Activated B cell treated with CpG ODN at 0.5 μM for 24 hours (primary cell): ENCODE results near the gene BMP5. TPM values are rescaled to one million over a fixed set of nuclear protein-coding genes. Genes with fewer than 3 reads are reported as not detected.

Experiments
- ATAC-seq: fragments of 200-7000 bp; cut with Tn5 transposase; one replicate; pipeline ENCODE4 v1.10.0; 2021; ENCODE audit warnings: low read depth, mild to moderate bottlenecking, moderate library complexity
- CTCF ChIA-PET: fragments of 350-600 bp; sonication (Branson Sonifier 250); formaldehyde crosslinking; loops from one replicate; lab custom pipeline; 2021; ENCODE audit warnings: antibody characterized with exemption; lab: Charles Lee
- POLR2A ChIA-PET: fragments of 350-600 bp; sonication (Branson Sonifier 250); formaldehyde crosslinking; loops from one replicate; lab custom pipeline; 2021; ENCODE audit warnings: antibody characterized with exemption; lab: Charles Lee
- DNase-seq: peaks from one replicate; pipeline ENCODE4 v3.0.0; 2022
- H3K27ac Mint-ChIP-seq: one replicate; pipeline ENCODE4 v1.8.0; 2020; ENCODE audit warnings: mixed read lengths
- H3K27me3 Mint-ChIP-seq: one replicate; pipeline ENCODE4 v1.8.0; 2021; ENCODE audit warnings: mixed read lengths
- H3K36me3 Mint-ChIP-seq: one replicate; pipeline ENCODE4 v1.8.0; 2021; ENCODE audit warnings: low read depth, mixed read lengths
- H3K4me1 Mint-ChIP-seq: one replicate; pipeline ENCODE4 v1.8.0; 2021; ENCODE audit warnings: mixed read lengths
- H3K4me3 Mint-ChIP-seq: one replicate; pipeline ENCODE4 v1.8.0; 2020; ENCODE audit warnings: mild to moderate bottlenecking, mixed read lengths
- H3K9me3 Mint-ChIP-seq: one replicate; pipeline ENCODE4 v1.8.0; 2020; ENCODE audit warnings: mixed read lengths
- intact Hi-C: fragments of 100-400 bp; cut with micrococcal nuclease; formaldehyde crosslinking; loops from one replicate; pipeline ENCODE4 v1.15.1; 2024
- total RNA-seq: library from RNA; stranded (reverse); gene quantifications from 2 replicates; pipeline ENCODE4 v1.2.3, GENCODE V29; 2022
- TF ChIP-seq, protein P1 (sequence below): fragments of 200-600 bp; IDR thresholded peaks from one replicate; pipeline ENCODE4 v1.8.0; 2022; ENCODE audit warnings: antibody characterized with exemption, mild to moderate bottlenecking

BMP5 gene
- total RNA-seq, 1 donor from 2014 or later, result not detected

DNA sequence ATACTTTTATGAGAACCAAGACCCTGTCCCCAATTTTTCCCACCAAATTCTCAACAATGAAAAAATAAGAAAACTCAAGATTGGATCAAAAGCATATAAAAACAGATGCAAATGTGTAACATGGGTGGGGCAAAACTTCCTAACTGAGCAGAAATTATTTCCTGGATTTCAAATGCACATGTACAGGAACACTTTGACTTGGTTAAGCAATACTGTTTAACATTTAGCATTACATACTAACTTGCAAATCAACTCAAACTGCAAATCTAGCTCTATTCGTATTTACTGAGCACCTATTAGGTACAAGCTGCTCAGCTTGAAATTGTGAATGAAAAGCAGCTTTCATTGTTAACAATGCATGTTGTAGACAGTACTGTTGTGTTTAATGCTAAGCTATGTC lies 40.2 kb downstream of the BMP5 start:
- Mint-ChIP-seq H3K4me1 (no peaks in the 10 kb centered on the region), H3K36me3 (no peaks in the 10 kb centered on the region), H3K9me3 (peaks cover 4% of the 10 kb centered on the region), H3K27ac (no peak overlapping the region), H3K4me3 (no peak overlapping the region), H3K27me3 (no peaks in the 10 kb centered on the region)
- DNase-seq (no peak), ATAC-seq (no peak)
- ChIA-PET POLR2A (no interaction called here), CTCF (no interaction called here)
- TF ChIP-seq, protein P1, sequence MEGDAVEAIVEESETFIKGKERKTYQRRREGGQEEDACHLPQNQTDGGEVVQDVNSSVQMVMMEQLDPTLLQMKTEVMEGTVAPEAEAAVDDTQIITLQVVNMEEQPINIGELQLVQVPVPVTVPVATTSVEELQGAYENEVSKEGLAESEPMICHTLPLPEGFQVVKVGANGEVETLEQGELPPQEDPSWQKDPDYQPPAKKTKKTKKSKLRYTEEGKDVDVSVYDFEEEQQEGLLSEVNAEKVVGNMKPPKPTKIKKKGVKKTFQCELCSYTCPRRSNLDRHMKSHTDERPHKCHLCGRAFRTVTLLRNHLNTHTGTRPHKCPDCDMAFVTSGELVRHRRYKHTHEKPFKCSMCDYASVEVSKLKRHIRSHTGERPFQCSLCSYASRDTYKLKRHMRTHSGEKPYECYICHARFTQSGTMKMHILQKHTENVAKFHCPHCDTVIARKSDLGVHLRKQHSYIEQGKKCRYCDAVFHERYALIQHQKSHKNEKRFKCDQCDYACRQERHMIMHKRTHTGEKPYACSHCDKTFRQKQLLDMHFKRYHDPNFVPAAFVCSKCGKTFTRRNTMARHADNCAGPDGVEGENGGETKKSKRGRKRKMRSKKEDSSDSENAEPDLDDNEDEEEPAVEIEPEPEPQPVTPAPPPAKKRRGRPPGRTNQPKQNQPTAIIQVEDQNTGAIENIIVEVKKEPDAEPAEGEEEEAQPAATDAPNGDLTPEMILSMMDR, result no peak
- intact Hi-C loops, result no loop called here

DNA sequence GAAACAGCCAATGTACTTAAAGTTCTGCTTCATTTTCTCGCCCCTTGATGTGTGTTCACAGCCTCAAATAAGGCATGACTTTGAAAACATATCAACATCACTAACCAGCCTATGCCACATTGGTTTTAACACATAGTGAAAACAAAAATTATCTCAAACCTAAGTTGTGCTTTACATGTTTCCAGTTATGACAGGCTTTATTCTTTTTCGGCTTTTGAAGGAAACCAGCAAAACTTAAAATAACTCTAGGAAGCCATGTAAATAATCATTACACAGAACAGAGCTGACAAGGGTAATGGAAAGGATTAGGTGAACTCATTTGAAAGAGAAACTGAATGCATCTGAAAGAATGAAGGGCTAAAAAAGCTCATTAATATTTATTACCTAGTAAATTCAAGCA lies 42.1 kb downstream of the BMP5 start:
- H3K36me3 Mint-ChIP-seq, result no peaks in the 10 kb centered on the region
- H3K9me3 Mint-ChIP-seq, result peaks cover 4% of the 10 kb centered on the region
- intact Hi-C loops, result no loop called here
- CTCF ChIA-PET, result no interaction called here
- DNase-seq, result no peak
- no peak overlapping the region for H3K27ac Mint-ChIP-seq
- ATAC-seq, result no peak
- no peak overlapping the region for H3K4me3 Mint-ChIP-seq
- no peaks in the 10 kb centered on the region for H3K4me1 Mint-ChIP-seq
- TF ChIP-seq, protein P1, result no peak
- H3K27me3 Mint-ChIP-seq, result no peaks in the 10 kb centered on the region
- POLR2A ChIA-PET, result no interaction called here

DNA sequence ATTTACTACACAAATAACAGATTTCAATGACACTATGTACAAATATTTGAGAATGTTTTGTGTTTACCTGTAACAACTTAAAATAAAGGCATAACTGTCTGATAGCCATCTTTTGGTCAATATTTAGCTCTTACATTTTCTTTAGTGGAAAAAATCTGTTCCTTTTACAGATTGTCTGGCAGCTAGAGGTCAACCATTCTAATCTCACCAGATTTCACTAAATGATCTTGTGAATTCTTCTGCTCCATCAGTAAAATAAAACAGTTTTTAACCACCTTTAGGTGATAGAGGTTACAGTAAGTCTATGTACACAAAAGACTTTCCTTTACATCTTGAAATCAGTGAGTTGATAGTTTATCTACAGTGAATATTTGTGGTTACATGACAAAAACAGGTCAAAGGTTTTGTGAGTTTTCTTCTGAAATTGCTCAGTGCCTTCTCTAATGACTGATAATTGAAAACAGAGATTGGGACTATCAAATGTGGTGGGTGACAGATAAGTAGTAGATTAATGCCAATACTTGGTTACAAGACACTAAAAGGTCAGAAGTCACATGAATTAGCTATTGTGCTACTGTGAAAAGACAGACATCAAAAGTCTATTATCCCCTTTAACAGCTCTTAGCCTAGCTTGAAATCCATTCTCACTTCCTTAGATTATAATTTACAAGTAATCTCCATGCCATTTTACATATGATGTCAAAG lies 47.4 kb downstream of the BMP5 start:
- Mint-ChIP-seq H3K4me1 (no peaks in the 10 kb centered on the region), H3K36me3 (no peaks in the 10 kb centered on the region), H3K9me3 (peaks cover 2% of the 10 kb centered on the region), H3K27ac (no peak overlapping the region), H3K27me3 (no peaks in the 10 kb centered on the region), H3K4me3 (no peak overlapping the region)
- TF ChIP-seq, protein P1, result no peak
- CTCF ChIA-PET, result no interaction called here
- POLR2A ChIA-PET, result no interaction called here
- intact Hi-C loops, result no loop called here
- no peak for DNase-seq
- no peak for ATAC-seq

DNA sequence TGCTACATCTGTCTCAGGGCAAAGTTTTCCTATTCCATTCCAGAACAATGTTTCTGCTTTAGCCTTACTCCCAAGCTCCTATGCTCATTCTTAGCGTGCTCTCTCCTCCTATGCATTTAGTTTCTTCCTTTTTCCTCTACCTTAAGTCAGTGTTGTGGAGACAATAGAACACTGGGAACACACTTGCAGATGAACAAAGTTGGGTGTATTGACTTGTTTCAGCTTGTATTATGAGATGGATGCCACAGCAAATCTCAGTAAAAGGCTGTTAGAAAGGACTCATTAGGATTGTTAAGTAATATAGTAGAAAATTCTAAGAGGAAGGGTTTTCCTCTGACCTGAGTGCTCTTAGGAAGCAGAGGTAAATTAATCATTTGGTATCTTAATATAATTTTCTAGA lies 48.4 kb downstream of the BMP5 start:
- Mint-ChIP-seq H3K4me3 (no peak overlapping the region), H3K9me3 (peaks cover 2% of the 10 kb centered on the region), H3K27ac (no peak overlapping the region), H3K36me3 (no peaks in the 10 kb centered on the region), H3K4me1 (no peaks in the 10 kb centered on the region), H3K27me3 (no peaks in the 10 kb centered on the region)
- intact Hi-C loops, result no loop called here
- ChIA-PET CTCF (no interaction called here), POLR2A (no interaction called here)
- DNase-seq (no peak), ATAC-seq (no peak)
- TF ChIP-seq, protein P1, result no peak

DNA sequence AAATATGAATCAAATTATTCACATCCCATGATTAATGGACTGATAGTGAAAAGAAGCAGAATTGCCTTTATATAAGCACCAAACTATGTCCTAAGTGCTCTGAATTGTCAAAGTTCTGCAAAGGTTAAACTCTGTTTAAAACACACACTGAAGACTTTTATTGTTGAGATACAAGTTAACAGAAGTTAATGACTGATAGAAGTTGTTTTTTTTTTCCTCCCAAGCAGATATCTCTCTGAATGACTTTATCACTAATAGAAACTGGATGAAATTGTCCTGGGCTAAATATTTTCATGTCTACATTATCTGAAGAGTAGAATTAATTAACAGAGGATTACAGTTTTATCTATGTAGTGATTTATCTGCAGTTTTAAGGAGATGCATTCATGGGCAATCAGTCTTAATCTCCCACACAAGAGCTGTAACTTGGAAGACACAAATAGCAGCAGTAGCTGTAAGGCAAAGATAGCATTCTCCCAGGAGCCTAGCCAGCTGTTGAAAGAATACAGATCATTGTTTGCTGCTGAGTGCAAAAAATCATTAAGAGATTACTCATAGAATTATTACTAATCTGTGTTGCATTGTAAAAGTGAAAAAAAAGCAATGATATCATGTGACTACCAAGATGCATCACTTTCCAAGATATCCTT lies 49.9 kb downstream of the BMP5 start:
- ChIA-PET CTCF (no interaction called here), POLR2A (no interaction called here)
- Mint-ChIP-seq H3K9me3 (peaks cover 2% of the 10 kb centered on the region), H3K27ac (no peak overlapping the region), H3K4me1 (no peaks in the 10 kb centered on the region), H3K4me3 (no peak overlapping the region), H3K36me3 (no peaks in the 10 kb centered on the region), H3K27me3 (no peaks in the 10 kb centered on the region)
- TF ChIP-seq, protein P1, result no peak
- DNase-seq (no peak), ATAC-seq (no peak)
- intact Hi-C loops, result no loop called here
